GM19463 (cell line): ENCODE measurements around the gene NMRK2.

ENCODE experiments used
- ATAC-seq: cut with Tn5 transposase; IDR thresholded peaks from one replicate; pipeline ENCODE4 v1.9.1; 2021; ENCODE audit warnings: mild to moderate bottlenecking, moderate library complexity; ENCODE audit not compliant: unreplicated experiment

Gene NMRK2

GRCh38 chr19:3980353-3981251 lies 47.7 kb downstream of the NMRK2 start:
- no peak for ATAC-seq

GRCh38 chr19:3981373-3981735 lies 48.5 kb downstream of the NMRK2 start:
- ATAC-seq = no peak

GRCh38 chr19:3981736-3982681 lies 49.1 kb downstream of the NMRK2 start:
- ATAC-seq = no peak

- ATAC-seq = no peak
Measured at GRCh38 chr19:3982701-3983541, 50.1 kb downstream of the NMRK2 start.

GRCh38 chr19:3983542-3983914 lies 50.7 kb downstream of the NMRK2 start:
- no peak for ATAC-seq

GRCh38 chr19:3983936-3984583 lies 51.2 kb downstream of the NMRK2 start:
- no peak for ATAC-seq

GRCh38 chr19:3984584-3984907 lies 51.7 kb downstream of the NMRK2 start:
- no peak for ATAC-seq

- no peak for ATAC-seq
Measured at GRCh38 chr19:3984908-3985642, 52.2 kb downstream of the NMRK2 start, which contains the start of gene EEF2. TSS of gene EEF2 (minus strand) at chr19:3985463. CDS start at chr19:3985380, 83 bp downstream.

GRCh38 chr19:3985643-3986259 lies 52.9 kb downstream of the NMRK2 start:
- ATAC-seq = no peak

- no peak for ATAC-seq
Measured at GRCh38 chr19:3986260-3987041, 53.6 kb downstream of the NMRK2 start.

- ATAC-seq = no peak
Measured at GRCh38 chr19:3987619-3988371, 54.9 kb downstream of the NMRK2 start.

GRCh38 chr19:3990815-3991117 lies 57.9 kb downstream of the NMRK2 start:
- ATAC-seq = no peak
